ENCODE measurements around the gene OTUB1. TPM values are rescaled to one million over a fixed set of nuclear protein-coding genes. Genes with fewer than 3 reads are reported as not detected.

OTUB1 gene
- total RNA-seq, 6 experiments from 2014 or later: 23.2 to 35.3 (median 24.7) TPM

DNA sequence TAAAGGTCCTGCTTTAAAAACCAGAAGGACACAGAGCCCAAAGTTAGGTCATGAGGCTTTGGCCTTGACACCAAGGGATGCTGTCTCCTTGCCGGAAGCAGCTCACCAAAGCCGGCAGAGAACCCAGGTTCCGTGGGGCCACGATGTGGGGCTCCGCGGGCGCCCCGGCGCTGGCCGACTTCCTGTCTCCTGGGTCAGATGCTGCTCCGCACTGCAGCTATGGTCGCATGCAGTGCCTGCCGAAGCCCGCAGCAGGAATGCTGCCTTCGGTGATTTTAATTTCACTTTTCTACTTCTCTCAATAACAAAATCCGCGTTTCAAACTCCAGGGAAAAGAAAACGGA, 454 bp upstream of the OTUB1 start:
- Histone ChIP-seq H3K27me3 (no peaks in the 10 kb centered on the region), H3K27ac (peak overlapping the region in 1 of 3 donors; percentile 24), H3K4me3 (peak overlapping the region; percentile 73 to 100 (median 83)), H3K9me3 (no peaks in the 10 kb centered on the region), H3K4me1 (peaks cover 0 to 12% (median 5%) of the 10 kb centered on the region in 4 donors), H3K36me3 (peaks cover 0 to 3% (median 0%) of the 10 kb centered on the region in 4 donors)
- 0% methylated on average over 12 of the region's 18 CpGs for WGBS (ENCODE audit: insufficient coverage, low coverage, low lambda C conversion rate, missing lambda C conversion rate)
- intact Hi-C loops (cut with DNase I): no loop called here
- TF ChIP-seq, protein P1, sequence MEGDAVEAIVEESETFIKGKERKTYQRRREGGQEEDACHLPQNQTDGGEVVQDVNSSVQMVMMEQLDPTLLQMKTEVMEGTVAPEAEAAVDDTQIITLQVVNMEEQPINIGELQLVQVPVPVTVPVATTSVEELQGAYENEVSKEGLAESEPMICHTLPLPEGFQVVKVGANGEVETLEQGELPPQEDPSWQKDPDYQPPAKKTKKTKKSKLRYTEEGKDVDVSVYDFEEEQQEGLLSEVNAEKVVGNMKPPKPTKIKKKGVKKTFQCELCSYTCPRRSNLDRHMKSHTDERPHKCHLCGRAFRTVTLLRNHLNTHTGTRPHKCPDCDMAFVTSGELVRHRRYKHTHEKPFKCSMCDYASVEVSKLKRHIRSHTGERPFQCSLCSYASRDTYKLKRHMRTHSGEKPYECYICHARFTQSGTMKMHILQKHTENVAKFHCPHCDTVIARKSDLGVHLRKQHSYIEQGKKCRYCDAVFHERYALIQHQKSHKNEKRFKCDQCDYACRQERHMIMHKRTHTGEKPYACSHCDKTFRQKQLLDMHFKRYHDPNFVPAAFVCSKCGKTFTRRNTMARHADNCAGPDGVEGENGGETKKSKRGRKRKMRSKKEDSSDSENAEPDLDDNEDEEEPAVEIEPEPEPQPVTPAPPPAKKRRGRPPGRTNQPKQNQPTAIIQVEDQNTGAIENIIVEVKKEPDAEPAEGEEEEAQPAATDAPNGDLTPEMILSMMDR (IDR thresholded peaks at IDR 0.05): no peak
- TF ChIP-seq POLR2A (IDR thresholded peaks at IDR 0.05): no peak
- ATAC-seq: peak; percentile 34 to 54 (median 46)
- peak in 1 of 3 donors; percentile 50 for DNase-seq

DNA sequence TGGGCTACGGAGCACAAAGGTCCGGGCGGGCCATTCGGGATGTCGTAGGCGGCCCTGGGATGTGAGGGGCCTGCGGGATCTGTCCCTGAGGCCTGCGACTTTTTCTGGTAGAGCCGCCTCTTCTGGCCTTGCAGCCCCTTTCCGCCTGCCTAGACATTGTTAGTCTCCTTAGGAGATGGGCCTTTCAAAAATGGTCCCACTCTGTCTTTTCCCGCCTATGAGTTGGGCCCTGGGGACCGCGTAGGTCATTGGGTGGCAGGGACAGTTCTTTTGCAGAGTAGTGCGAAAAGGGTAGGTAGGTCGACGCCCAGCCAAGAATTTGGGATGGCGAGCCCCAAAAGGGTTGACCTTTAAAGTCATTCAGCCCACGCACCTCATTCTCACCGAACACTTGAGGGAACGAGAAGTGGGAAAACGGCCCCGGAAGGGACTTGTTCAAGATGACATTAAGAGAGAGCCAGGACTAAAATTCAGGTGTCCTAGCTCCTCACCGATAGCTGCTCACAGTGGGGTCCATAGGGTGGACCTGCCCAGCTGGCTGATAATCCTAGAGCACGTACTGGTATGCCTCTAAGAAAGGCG, 785 bp downstream of the OTUB1 start:
- peaks cover 0 to 3% (median 0%) of the 10 kb centered on the region in 4 donors for H3K36me3 ChIP-seq
- H3K27me3 ChIP-seq: no peaks in the 10 kb centered on the region
- no peak for TF ChIP-seq POLR2A (IDR thresholded peaks at IDR 0.05)
- TF ChIP-seq, protein P1 (IDR thresholded peaks at IDR 0.05): no peak
- H3K4me3 ChIP-seq: peak overlapping the region; percentile 73 to 100 (median 83)
- 49% methylated on average over 7 of the region's 25 CpGs for WGBS (ENCODE audit: insufficient coverage, low coverage, low lambda C conversion rate, missing lambda C conversion rate)
- H3K9me3 ChIP-seq: no peaks in the 10 kb centered on the region
- ATAC-seq (no peak), DNase-seq (no peak)
- H3K4me1 ChIP-seq: peaks cover 0 to 12% (median 5%) of the 10 kb centered on the region in 4 donors
- H3K27ac ChIP-seq: peak overlapping the region in 1 of 3 donors; percentile 24
- intact Hi-C loops (cut with DNase I): no loop called here

DNA sequence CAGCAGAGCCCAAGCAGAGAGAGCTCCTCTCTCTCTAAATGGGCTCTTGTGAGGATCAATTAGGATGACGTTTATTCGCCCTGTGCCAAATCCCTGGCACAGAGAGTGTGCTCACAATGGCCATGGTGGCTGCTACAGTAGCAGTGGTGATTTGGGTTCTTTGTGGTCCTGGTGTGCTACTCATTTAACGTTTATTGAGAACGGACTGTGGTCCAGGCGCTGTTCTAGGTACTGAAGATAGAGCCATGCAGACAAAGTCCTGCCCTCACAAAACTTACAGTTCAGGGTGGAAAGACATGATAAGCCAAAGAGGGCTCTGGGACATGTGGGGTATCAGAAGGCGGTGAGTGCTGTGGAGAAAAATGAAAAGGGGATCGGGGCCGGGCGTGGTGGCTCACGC, 5.3 kb downstream of the OTUB1 start:
- no peak overlapping the region for H3K4me3 ChIP-seq
- no peaks in the 10 kb centered on the region for H3K9me3 ChIP-seq
- TF ChIP-seq, protein P1 (IDR thresholded peaks at IDR 0.05): no peak
- TF ChIP-seq POLR2A (IDR thresholded peaks at IDR 0.05): no peak
- peaks cover 0 to 8% (median 4%) of the 10 kb centered on the region in 4 donors for H3K4me1 ChIP-seq
- intact Hi-C loops (cut with DNase I): no loop called here
- DNase-seq (no peak), ATAC-seq (no peak)
- 88% methylated on average over 10 of the region's 10 CpGs for WGBS (ENCODE audit: insufficient coverage, low coverage, low lambda C conversion rate, missing lambda C conversion rate)
- no peaks in the 10 kb centered on the region for H3K27me3 ChIP-seq
- H3K27ac ChIP-seq: no peak overlapping the region
- H3K36me3 ChIP-seq: peaks cover 0 to 16% (median 2%) of the 10 kb centered on the region in 4 donors

DNA sequence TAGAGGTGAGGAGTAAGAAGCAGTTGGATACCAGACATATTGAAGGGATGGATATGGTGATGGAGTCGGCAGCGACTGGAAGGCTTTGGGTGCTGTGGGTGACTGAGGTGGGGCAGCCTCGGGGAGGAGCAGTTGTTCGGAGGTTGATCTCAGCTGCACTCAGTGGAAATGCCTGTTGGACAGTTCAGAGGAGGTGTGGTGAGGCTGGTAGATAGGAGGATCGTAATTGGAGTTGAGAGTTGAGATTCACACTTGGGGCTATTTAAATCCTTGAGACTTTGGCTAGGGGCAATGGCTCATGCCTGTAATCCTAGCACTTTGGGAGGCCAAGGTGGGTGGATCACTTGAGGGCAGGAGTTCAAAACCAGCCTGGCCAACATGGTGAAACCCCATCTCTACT, 6.9 kb downstream of the OTUB1 start:
- 94% methylated on average over 5 of the region's 5 CpGs for WGBS (ENCODE audit: insufficient coverage, low coverage, low lambda C conversion rate, missing lambda C conversion rate)
- Histone ChIP-seq H3K4me3 (no peak overlapping the region), H3K9me3 (no peaks in the 10 kb centered on the region), H3K27ac (no peak overlapping the region), H3K4me1 (no peaks in the 10 kb centered on the region), H3K36me3 (peaks cover 0 to 25% (median 5%) of the 10 kb centered on the region in 4 donors), H3K27me3 (no peaks in the 10 kb centered on the region)
- intact Hi-C loops (cut with DNase I): no loop called here
- TF ChIP-seq, protein P1 (IDR thresholded peaks at IDR 0.05): no peak
- no peak for TF ChIP-seq POLR2A (IDR thresholded peaks at IDR 0.05)
- ATAC-seq (no peak), DNase-seq (no peak)

Measured in right lobe of liver (tissue), 6 donors.